HG02938 (cell line): ENCODE measurements around the gene DOCK6.

Experiments used
- ATAC-seq: cut with Tn5 transposase; IDR thresholded peaks from one replicate; pipeline ENCODE4 v1.9.1; 2021; ENCODE audit warnings: mild to moderate bottlenecking, moderate library complexity; ENCODE audit not compliant: unreplicated experiment

DOCK6 gene

GRCh38 chr19:11274533-11275086, 12.3 kb upstream of the DOCK6 start:
- no peak for ATAC-seq

DNA sequence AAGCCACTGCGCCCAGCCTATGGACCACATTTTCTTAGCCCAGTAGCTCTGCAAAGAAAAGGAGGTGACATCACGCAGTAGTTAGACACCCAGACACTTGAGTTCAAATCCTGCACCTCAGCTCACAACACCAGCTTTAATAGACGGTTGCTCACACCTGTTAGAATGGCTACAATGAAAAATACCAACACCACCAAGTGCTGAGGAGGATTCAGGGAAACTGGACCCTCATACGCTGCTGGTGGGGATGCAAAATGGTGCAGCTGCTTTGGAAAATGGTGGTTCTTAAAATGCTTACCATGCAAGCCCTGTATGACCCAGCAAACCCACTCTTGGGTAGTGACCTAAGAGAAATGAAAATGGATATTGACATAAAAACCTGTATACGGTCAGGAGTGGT, 11.7 kb upstream of the DOCK6 start:
- ATAC-seq, result no peak

DNA sequence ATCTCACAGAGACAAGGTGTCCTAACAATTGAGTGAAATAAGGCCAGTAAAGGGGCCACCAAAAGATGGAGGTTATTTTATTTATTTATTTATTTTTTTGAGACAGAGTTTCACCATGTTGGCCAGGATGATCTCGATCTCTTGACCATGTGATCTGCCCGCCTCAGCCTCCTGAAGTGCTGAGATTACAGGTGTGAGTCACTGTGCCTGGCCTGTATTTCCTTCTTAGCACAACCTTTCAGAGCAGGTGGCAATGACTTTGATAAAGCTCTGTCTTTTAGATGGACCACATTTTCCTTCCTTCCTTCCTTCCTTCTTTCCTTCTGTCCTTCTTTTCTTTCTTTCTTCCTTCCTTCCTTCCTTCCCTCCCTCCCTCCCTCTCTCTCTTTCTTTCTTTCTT, 11.0 kb upstream of the DOCK6 start:
- ATAC-seq, result no peak

- ATAC-seq, result no peak
Measured at GRCh38 chr19:11269408-11269807, 7.1 kb upstream of the DOCK6 start.

GRCh38 chr19:11268783-11269267, 6.5 kb upstream of the DOCK6 start:
- ATAC-seq, result no peak

DNA sequence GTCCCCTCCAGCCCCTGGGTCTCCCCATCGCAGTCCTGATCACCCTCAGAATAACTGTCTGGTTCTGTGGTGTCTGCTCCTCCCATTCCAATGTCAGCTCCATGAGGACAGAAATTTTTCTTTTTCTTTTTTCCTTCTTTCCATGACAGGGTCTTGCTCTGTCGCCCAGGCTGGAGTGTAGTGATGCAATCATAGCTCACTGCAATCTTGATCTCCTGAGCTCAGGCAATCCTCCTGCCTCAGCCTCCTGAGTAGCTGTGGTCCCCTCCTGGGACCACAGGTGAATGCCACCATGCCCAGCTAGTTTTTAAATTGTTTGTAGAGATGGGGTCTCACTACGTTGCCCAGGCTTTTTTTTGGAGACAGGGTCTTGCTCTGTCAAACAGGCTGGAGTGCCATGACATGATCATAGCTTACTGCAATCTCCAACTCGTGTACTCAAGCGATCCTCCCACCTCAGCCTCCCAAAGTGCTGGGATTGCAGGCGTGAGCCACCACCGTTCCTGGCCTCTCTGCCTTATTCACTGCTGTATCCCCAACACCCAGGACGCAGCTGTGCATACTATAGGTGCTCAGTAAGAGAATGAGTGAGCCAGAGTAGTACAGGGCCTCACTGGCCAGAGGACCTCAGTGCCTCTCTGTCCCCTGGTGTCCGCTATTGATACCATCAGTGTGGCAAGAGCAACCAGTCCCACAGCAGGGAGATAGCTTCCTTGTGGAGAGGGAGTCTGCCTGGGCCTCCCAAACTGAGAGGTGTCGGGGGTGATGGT, 5.2 kb upstream of the DOCK6 start:
- ATAC-seq, result no peak

DNA sequence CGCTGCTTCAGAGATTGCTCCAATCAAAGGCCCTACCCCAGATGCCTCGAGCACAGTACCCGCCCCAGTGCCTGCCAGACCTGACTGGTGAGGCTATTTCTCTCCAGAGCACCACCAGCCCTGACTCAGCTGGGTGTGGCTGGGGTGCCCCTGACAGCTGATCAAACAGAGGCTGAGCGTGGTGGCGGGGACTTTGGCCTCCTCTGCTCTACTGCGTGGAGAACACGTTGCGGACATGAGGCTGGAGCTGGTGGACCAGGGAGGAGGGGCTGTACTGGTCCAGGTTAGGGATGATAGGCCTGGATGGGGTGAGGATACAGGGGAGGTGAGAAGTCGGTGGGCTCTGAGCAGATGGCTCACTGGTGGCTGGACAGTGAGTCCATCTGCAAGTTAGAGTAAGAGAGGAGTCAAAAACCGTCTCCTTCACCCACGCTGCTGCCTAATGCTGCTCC, 3.5 kb upstream of the DOCK6 start:
- ATAC-seq, result no peak

- ATAC-seq, result no peak
Measured at GRCh38 chr19:11265177-11265784, 3.0 kb upstream of the DOCK6 start.

GRCh38 chr19:11264452-11265176, 2.3 kb upstream of the DOCK6 start:
- ATAC-seq, result no peak

DNA sequence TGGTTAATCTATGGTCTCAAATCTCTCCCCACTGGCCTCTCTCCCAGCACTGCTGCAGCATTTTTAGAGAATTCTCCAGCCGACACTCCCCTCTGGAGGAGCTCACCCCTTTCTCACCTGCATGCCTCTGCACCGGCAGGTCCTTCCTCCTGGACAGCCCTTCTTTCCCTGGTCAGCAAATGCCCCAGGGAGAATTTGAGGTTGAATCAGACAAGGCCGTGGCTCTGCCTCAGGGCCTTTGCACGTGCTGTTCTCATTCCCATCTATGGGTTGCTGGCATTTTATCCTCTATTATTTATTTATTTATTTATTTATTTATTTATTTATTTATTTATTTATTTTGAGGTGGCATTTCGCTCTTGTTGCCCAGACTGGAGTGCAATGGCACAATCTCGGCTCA, 1.4 kb upstream of the DOCK6 start:
- no peak for ATAC-seq

GRCh38 chr19:11261431-11261970, 823 bp downstream of the DOCK6 start:
- no peak for ATAC-seq

DNA sequence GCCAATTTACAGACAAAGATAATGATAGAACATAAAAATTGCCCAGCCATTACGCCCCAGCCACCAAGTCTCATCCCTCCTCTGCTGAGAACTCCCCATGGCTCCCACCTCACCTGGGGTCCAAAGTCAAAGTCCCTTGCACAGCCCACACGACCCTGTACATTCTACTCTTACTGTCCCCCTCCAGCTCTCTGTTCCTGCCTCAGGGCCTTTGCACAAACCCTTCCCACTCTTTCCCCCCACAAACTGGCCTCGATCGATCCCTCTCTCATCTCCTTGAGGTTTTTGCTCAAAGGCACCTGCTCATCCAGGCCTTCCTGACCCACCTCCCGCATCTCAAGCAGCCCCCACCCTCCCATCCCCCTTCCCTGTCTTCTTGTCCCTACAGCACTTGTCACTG, 1.3 kb downstream of the DOCK6 start:
- ATAC-seq, result no peak

- ATAC-seq, result no peak
Measured at GRCh38 chr19:11257846-11258380, 4.4 kb downstream of the DOCK6 start.

GRCh38 chr19:11256189-11256588, 6.1 kb downstream of the DOCK6 start:
- no peak for ATAC-seq

GRCh38 chr19:11254666-11255065, 7.7 kb downstream of the DOCK6 start:
- ATAC-seq, result no peak

- no peak for ATAC-seq
Measured at GRCh38 chr19:11252665-11253355, 9.5 kb downstream of the DOCK6 start.

DNA sequence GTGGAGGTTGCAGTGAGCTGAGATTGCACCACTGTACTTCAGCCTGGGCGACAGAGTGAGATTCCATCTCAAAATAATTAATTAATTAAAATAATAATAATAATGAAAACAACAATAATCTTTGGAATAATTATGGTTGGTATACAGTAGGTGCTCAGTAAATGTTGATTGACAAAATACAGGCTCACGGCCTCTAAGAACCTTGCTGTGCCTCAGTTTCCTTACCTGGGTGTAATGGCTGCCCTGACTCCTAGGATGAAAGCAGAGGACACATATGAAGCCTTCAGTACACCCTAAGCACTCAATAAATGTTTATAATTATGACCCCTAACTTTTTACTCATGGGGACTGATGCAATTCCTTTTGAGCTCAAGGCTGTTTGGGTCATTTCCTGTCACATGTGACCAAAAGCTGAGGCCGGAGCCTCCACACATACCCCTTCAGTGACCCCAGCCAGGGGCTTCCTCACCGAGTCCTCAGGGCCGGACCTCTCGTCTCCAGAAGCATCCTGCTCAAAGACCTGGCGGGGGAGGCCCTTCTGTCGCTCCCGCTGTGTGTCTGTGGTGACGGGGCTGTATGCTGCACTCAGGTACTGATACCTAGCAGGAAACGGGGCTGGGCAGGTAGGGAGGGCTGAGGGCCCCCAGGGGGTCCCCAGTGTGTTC, 10.5 kb downstream of the DOCK6 start:
- no peak for ATAC-seq

DNA sequence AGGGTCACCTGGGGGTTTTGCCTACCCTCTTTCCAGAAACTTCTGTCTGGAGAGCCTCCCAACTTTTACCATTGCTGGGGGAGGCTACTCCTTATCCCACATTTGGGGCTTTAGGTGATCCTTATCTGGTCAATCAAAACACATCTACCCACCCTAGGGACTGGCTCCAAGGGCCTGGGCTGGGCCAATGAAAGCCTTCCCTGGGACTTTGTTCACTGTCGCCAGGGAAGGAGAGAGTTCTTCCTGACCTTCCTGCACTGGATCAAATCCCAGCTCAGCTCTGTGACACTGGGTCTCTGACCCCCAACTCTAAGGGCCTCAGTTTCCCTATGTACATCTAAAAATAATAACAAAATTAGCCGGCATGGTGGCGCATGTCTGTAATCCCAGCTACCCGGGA, 11.1 kb downstream of the DOCK6 start:
- ATAC-seq, result no peak

GRCh38 chr19:11248852-11249251, 13.5 kb downstream of the DOCK6 start:
- no peak for ATAC-seq

GRCh38 chr19:11247934-11248333, 14.4 kb downstream of the DOCK6 start:
- no peak for ATAC-seq
